Measurements from ENCODE around the gene P2RY8.

DNA sequence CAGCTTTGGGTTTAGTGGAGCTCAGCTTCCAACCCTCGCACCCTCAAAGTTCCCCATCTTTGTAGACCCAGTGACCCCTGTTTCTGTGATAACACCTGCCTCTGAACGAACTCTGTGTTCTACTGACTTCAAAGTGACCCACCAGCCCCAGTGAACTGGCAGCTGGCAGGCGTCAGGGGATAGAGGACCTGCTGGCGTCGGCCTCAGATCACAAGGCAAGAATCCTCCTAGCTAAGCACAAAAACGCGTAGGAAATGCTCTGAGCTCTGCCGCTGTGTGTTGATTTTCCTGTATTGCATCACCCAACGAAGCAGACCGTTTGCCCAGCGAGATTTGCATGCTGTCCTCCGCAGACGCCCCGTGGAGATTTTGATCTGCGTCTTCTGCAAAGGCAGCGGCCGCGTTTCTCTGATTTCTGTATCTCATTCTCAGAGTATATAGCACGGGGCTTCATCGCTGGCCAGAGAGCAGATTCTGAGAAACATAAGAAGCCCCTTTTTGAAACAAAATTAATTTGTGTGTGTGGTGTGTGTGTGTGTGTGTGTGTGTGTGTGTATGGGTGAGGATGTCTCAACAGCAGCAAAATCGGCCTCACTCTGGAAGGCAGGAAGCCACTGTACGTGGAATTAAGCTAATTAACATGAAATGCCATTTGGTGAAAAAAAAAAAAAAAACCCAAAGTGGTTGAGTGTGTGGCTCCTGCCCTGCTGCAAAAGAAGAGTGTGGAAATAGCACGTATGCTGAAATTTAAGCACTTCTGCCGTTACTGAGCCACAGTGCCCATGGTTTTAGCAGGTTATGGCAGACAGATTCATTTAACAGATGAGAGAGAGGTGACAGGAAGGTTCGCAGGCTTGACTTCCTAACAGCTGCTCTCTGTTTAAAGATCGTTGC lies 55.1 kb downstream of the P2RY8 start:
- no peak for TF ChIP-seq EP300 (IDR thresholded peaks at IDR 0.05; ENCODE audit: borderline replicate concordance)
- TF ChIP-seq, protein P1, sequence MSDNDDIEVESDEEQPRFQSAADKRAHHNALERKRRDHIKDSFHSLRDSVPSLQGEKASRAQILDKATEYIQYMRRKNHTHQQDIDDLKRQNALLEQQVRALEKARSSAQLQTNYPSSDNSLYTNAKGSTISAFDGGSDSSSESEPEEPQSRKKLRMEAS (IDR thresholded peaks at IDR 0.05) = no peak

Measured in Ishikawa (cell line).